Astrocyte (in vitro differentiated cells and primary cell): ENCODE measurements around the gene HOXD13. TPM values are rescaled to one million over a fixed set of nuclear protein-coding genes. Genes with fewer than 3 reads are reported as not detected.

Experiments
- DNase-seq: peaks from one replicate; pipeline ENCODE4 v3.0.0-alpha.2; 2010; ENCODE audit warnings: low read depth
- FAIRE-seq: peaks from 2 replicates; lab custom pipeline; 2011; peaks lifted over from hg19 to GRCh38; lab: Jason Lieb, UNC
- H2AFZ ChIP-seq: 2 replicates; pipeline ENCODE4 v1.6.0; 2012; ENCODE audit warnings: low read depth, low read length, inconsistent platforms
- H3K27ac ChIP-seq: 2 replicates; pipeline ENCODE4 v1.5.1; 2011; ENCODE audit warnings: low read depth, low read length, inconsistent platforms
- H3K27me3 ChIP-seq: 2 replicates; pipeline ENCODE4 v1.6.0; 2011; ENCODE audit warnings: low read length, inconsistent platforms; ENCODE audit not compliant: insufficient read depth
- H3K36me3 ChIP-seq: 2 replicates; pipeline ENCODE4 v1.5.1; 2011; ENCODE audit warnings: low read length, inconsistent platforms; ENCODE audit not compliant: insufficient read depth
- H3K4me1 ChIP-seq: 2 replicates; pipeline ENCODE4 v1.5.1; 2011; ENCODE audit warnings: low read length, inconsistent platforms; ENCODE audit not compliant: insufficient read depth
- H3K4me2 ChIP-seq: 2 replicates; pipeline ENCODE4 v1.6.0; 2012; ENCODE audit warnings: low read length, inconsistent platforms
- H3K4me3 ChIP-seq: 2 replicates; pipeline ENCODE4 v1.5.1; 2011; ENCODE audit warnings: low read depth, mild to moderate bottlenecking, low read length, inconsistent platforms; ENCODE audit not compliant: insufficient read depth
- H3K79me2 ChIP-seq: 2 replicates; pipeline ENCODE4 v1.6.0; 2012; ENCODE audit warnings: mild to moderate bottlenecking, low read length, inconsistent platforms; ENCODE audit not compliant: insufficient read depth
- H3K9ac ChIP-seq: 2 replicates; pipeline ENCODE4 v1.6.0; 2012; ENCODE audit warnings: mild to moderate bottlenecking, low read length, inconsistent platforms
- H3K9me3 ChIP-seq: 2 replicates; pipeline ENCODE4 v1.5.1; 2012; ENCODE audit warnings: low read depth, mild to moderate bottlenecking, low read length, inconsistent platforms; ENCODE audit not compliant: insufficient read depth
- H4K20me1 ChIP-seq: 2 replicates; pipeline ENCODE4 v1.6.0; 2012; ENCODE audit warnings: low read length, inconsistent platforms; ENCODE audit not compliant: insufficient read depth
- H3K27ac Mint-ChIP-seq: one replicate; pipeline ENCODE4 v1.8.0; 2021; ENCODE audit warnings: mild to moderate bottlenecking, mixed read lengths; ENCODE audit not compliant: unreplicated experiment
- H3K27me3 Mint-ChIP-seq: one replicate; pipeline ENCODE4 v1.8.0; 2021; ENCODE audit warnings: low read depth, mixed read lengths; ENCODE audit not compliant: unreplicated experiment
- H3K36me3 Mint-ChIP-seq: one replicate; pipeline ENCODE4 v1.8.0; 2021; ENCODE audit warnings: low read depth, mixed read lengths; ENCODE audit not compliant: unreplicated experiment
- H3K4me1 Mint-ChIP-seq: one replicate; pipeline ENCODE4 v1.8.0; 2021; ENCODE audit warnings: low read depth, mixed read lengths; ENCODE audit not compliant: unreplicated experiment
- H3K4me3 Mint-ChIP-seq: one replicate; pipeline ENCODE4 v1.8.0; 2021; ENCODE audit warnings: mild to moderate bottlenecking, moderate library complexity, mixed read lengths; ENCODE audit not compliant: unreplicated experiment
- H3K9me3 Mint-ChIP-seq: one replicate; pipeline ENCODE4 v1.8.0; 2021; ENCODE audit warnings: mild to moderate bottlenecking, mixed read lengths; ENCODE audit not compliant: unreplicated experiment
- CTCF ChIP-seq: IDR thresholded peaks from 2 replicates; pipeline ENCODE4 v1.5.1; 2011; ENCODE audit warnings: low read depth, mild to moderate bottlenecking, inconsistent platforms, low read length, moderate library complexity; ENCODE audit not compliant: insufficient read depth
- EZH2 ChIP-seq: IDR thresholded peaks from 2 replicates; pipeline ENCODE4 v1.6.1; 2012; ENCODE audit warnings: mild to moderate bottlenecking, low read length, inconsistent platforms; ENCODE audit not compliant: insufficient read depth
- total RNA-seq: library from RNA; stranded (reverse); gene quantifications from 2 replicates; pipeline ENCODE4 v1.2.1, GENCODE V29; 2021

The HOXD13 gene
- total RNA-seq, 1 donor from 2014 or later, result not detected

GRCh38 chr2:176075481-176075880 is 17.0 kb upstream of the HOXD13 start:
- H3K4me2 ChIP-seq, result no peak overlapping the region
- H2AFZ ChIP-seq, result no peak overlapping the region
- FAIRE-seq (no peak), DNase-seq (no peak)
- TF ChIP-seq EZH2 (peak; percentile 36), CTCF (no peak)
- peaks cover 85% of the 10 kb centered on the region for H3K27me3 ChIP-seq
- Mint-ChIP-seq H3K27me3 (peaks cover 86% of the 10 kb centered on the region), H3K27ac (no peak overlapping the region), H3K36me3 (peaks cover 4% of the 10 kb centered on the region), H3K4me3 (no peak overlapping the region), H3K4me1 (peaks cover 5% of the 10 kb centered on the region), H3K9me3 (peaks cover 20% of the 10 kb centered on the region)
- no peak overlapping the region for H3K27ac ChIP-seq
- H3K36me3 ChIP-seq, result no peaks in the 10 kb centered on the region
- no peaks in the 10 kb centered on the region for H3K79me2 ChIP-seq
- no peak overlapping the region for H3K4me3 ChIP-seq
- no peak overlapping the region for H3K9ac ChIP-seq
- H3K9me3 ChIP-seq, result peaks cover 10% of the 10 kb centered on the region
- H4K20me1 ChIP-seq, result no peaks in the 10 kb centered on the region
- peaks cover 2% of the 10 kb centered on the region for H3K4me1 ChIP-seq

- no peak overlapping the region for H3K4me2 ChIP-seq
- no peak overlapping the region for H3K4me3 ChIP-seq
- no peak overlapping the region for H2AFZ ChIP-seq
- H3K27ac Mint-ChIP-seq, result no peak overlapping the region
- peaks cover 4% of the 10 kb centered on the region for H3K36me3 Mint-ChIP-seq
- peaks cover 9% of the 10 kb centered on the region for H3K9me3 ChIP-seq
- peaks cover 85% of the 10 kb centered on the region for H3K27me3 ChIP-seq
- H3K4me1 Mint-ChIP-seq, result peaks cover 5% of the 10 kb centered on the region
- H3K9me3 Mint-ChIP-seq, result peaks cover 20% of the 10 kb centered on the region
- no peak for DNase-seq
- no peaks in the 10 kb centered on the region for H3K79me2 ChIP-seq
- no peaks in the 10 kb centered on the region for H3K36me3 ChIP-seq
- no peak overlapping the region for H3K4me3 Mint-ChIP-seq
- H3K9ac ChIP-seq, result no peak overlapping the region
- H3K27ac ChIP-seq, result no peak overlapping the region
- H4K20me1 ChIP-seq, result no peaks in the 10 kb centered on the region
- peaks cover 82% of the 10 kb centered on the region for H3K27me3 Mint-ChIP-seq
- peaks cover 3% of the 10 kb centered on the region for H3K4me1 ChIP-seq
- FAIRE-seq, result no peak
- no peak for TF ChIP-seq EZH2
- TF ChIP-seq CTCF, result no peak
These were observed 16.5 kb upstream of the HOXD13 start for GRCh38 chr2:176076063-176076462.

- Histone ChIP-seq H3K4me3 (no peak overlapping the region), H3K79me2 (no peaks in the 10 kb centered on the region), H3K4me1 (peaks cover 3% of the 10 kb centered on the region), H2AFZ (no peak overlapping the region), H3K9me3 (peaks cover 5% of the 10 kb centered on the region), H3K9ac (no peak overlapping the region), H3K4me2 (no peak overlapping the region), H3K36me3 (no peaks in the 10 kb centered on the region), H4K20me1 (peaks cover 3% of the 10 kb centered on the region), H3K27ac (no peak overlapping the region), H3K27me3 (peaks cover 85% of the 10 kb centered on the region)
- peaks cover 23% of the 10 kb centered on the region for H3K9me3 Mint-ChIP-seq
- DNase-seq, result no peak
- FAIRE-seq, result no peak
- H3K4me1 Mint-ChIP-seq, result peaks cover 5% of the 10 kb centered on the region
- no peak for TF ChIP-seq CTCF
- TF ChIP-seq EZH2, result no peak
- peaks cover 84% of the 10 kb centered on the region for H3K27me3 Mint-ChIP-seq
- H3K4me3 Mint-ChIP-seq, result no peak overlapping the region
- no peak overlapping the region for H3K27ac Mint-ChIP-seq
- peaks cover 4% of the 10 kb centered on the region for H3K36me3 Mint-ChIP-seq
These were observed 15.7 kb upstream of the HOXD13 start for GRCh38 chr2:176076796-176077195.
